ENCODE measurements around the gene SGSH.
"Not testable (repeated sequence)": the region's sequence is repeated elsewhere in the genome, so short reads cannot be mapped to it uniquely, and the experiment has no call there.

SGSH gene

DNA sequence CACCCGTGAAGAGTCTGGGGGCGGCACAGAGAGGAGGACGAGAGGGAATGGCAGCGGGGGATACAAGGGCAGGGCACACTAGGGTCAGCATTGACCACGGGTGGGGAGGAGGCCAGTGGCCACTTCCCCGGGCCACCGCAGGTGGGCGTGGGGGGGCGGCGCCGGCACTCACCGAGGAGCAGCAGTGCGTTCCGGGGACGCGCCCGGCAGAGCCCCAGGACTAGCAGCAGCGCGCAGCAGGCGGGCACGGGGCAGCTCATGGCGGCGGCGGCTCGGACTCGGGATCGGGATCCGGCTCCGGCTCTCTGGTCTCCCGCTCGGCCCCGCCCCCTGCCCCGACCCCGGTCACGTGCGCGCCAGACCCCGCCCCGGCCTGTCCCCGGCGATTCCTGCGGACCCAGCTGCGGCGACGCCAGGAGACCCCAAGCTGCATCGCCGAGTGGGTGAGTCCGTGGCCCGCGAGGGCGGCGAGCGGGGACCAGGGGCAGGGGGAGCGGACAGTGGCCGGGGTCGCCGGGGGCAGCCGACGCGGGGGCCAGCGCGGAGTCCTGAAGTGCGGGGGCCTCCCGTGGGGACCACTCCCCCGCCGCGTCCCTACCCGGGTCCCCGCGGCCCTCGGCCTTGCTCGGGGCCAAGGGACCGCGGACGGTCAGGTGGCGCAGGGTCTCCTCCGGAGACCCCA, at the start of gene SGSH, which contains the start of gene SLC26A11:
Gene SGSH (minus strand): TSS at position 280 of the 682 bp plus-strand sequence. CDS start 20 bp downstream, at position 260.
Gene SLC26A11 (plus strand): TSS at position 374 of the 682 bp plus-strand sequence. CDS start 1,134 bp downstream, outside the sequence.
- DNase-seq (ENCODE audit: low read depth) = no peak

DNA sequence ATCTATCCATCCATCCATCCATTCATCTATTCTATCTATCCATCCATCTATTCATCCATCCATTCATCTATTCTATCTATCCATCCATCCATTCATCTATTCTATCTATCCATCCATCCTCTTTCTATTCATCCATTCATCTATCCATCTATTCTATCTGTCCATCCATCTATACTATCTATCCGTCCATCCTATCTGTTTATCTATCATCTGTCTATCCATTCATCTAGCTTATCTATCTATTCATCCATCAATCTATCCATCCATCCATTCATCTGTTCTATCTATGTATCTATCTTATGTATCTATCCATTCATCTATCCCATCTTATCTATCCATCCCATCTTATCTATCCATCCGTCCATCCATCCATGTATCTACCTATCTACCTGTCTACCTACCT, 49.3 kb upstream of the SGSH start:
- DNase-seq (ENCODE audit: low read depth) = no peak

DNA sequence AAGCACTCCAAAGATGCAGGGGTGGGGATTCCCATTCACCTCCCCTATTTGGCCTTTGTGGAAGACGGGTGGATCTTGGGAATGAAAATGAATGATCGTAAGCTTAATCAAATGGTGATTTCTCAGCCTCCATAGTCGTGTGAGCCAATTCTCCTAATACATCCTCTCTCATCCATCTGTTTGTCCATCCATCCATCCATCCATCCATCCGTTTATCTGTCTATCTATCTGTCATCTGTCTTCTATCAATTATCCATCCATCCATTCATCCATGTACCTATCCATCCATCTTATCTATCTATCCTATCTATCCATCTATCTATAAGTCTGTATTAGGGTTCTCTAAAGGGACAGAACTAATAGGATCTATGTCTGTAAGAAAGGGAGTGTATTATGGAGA, 48.3 kb upstream of the SGSH start:
- DNase-seq (ENCODE audit: low read depth) = no peak

DNA sequence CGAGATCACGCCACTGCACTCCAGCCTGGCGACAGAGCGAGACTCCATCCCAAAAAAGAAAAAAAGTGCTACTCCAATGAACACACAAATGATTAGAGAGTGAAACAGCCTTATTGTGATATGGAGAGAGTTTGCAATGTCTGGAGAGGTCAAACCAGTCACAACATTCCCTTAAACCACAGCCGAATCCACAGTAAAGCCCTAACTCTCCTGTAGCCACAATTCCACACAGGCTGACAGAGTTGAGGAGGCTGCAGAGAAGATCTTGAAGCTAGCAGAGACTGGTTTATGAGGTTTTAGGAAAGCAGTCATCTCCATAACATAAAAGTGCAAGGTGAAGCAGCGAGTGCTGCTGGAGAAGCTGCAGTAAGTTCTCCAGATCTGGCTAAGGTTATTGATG, 47.3 kb upstream of the SGSH start:
- no peak for DNase-seq (ENCODE audit: low read depth)

DNA sequence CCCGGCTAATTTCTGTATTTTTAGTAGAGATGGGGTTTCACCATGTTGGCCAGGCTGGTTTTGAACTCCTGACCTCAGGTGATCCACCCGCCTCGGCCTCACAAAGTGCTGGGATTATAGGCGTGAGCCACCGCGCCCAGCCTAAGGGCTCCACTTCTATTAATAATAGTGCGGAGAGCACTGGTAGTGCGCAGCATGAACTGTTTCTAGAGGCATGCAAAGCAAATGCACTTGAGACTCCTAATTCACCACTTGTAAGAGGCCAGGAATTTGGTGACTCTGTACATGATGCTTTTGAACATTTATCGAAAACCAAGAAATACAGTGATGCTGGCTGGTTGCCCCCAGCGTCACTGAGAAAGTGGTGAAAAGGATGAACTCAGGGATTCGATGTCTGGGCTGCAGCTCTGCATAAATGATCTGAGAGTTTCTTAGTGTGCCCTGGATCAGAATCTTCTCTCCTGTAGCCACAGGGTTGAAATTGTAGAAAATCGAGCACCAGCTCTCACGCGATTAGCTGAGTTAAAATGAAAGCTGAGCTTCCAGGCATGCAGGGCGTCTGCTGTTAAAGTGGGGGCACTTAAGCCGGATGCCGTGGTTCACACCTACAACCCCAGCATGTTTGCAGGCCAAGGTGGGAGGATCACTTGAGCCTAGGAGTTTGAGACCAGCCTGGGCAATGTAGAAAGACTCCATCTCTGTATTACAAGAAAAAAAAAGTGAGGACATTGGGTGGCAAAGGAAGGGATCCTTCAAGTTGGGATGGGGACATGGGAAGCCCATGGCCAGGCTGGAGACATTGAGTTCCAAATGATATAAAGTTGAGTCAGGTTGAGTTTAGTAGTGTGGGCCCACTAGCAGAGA, 45.3 kb upstream of the SGSH start:
- no peak for DNase-seq (ENCODE audit: low read depth)

DNA sequence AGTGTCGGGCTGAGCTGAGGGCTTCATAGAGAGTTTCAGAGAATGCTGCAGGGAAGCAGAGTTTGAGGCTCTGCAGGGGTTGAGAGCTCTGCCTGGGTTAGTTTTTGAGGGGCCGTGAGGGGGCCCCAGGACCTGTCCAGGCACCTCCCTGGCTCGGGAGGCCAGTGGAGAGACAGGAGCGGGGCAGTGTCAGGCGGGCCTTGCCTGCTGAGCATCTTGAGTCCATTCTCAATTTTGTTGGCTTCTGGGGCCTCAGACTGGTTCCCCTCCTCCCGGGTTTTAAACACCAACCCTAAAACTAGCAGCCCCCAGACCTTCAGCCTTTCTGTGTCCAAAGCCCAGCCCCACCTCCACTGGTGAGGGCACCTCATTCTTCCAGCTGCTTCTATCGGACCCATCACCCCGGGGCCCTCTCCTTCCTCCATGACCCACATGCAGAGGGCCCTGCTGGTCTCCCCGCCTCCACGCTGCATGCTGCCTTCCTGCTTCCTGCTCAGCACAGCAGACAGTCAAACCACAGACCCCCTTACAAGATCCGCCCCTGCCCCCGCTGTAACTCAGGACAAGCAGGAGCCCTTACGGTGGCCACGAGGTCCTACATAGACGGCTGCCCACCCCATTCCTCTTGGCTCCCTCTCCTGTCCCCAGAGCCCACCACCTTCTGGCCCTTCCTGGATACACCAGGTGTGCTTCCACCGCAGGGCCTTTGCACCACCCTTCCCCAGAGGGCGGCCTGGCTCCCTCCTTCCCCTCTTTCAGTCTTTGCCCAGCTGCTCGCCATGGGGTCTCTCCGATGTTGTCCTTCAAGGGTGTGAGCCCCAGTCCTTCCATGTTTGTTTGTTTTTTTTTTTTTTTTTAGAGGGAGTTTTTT, 44.3 kb upstream of the SGSH start:
- DNase-seq (ENCODE audit: low read depth) = peak; percentile 64

DNA sequence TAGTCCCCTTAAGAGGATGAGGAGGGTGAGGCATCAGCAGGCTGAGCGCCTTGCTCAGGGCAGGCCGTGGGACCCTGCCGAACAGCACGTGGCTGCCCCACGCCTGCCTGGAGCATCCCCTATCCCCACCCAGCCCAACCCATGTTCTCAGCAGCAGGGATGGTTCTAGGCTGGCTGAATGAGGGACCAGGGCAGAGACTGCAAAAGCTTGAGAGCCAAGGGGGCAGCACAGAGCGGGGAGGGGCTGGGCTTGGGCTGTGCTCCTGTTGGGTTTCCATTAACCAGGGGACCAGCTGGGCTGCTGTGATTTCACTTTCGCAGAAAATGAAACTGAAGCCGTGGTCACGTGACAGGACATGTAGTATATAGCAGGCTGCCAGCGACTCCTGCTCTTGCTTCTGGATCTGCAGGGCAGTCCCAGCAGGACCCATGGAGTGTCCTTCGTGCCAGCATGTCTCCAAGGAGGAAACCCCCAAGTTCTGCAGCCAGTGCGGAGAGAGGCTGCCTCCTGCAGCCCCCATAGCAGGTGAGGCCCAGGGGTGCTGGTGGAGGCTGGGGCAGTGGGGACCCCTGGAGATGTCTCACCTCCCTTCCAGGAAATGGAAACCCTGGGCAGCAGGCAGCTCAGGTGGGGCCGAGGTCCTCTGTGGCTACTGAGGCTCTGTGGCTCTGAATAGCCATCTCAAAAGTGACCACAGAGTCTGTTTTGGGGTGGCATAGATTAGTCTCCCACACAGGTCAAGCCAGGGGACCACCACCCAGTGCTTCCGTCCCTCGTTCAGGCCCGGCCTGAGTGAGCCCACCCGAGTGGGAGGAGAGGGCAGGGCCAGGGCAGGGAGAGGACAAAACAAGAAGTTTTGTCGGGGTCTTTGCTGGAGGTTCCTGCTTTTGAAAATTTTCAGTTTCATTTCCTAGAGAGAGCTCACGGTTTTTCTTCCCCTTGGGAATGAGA, 43.4 kb upstream of the SGSH start:
- peak; percentile 64 for DNase-seq (ENCODE audit: low read depth)

DNA sequence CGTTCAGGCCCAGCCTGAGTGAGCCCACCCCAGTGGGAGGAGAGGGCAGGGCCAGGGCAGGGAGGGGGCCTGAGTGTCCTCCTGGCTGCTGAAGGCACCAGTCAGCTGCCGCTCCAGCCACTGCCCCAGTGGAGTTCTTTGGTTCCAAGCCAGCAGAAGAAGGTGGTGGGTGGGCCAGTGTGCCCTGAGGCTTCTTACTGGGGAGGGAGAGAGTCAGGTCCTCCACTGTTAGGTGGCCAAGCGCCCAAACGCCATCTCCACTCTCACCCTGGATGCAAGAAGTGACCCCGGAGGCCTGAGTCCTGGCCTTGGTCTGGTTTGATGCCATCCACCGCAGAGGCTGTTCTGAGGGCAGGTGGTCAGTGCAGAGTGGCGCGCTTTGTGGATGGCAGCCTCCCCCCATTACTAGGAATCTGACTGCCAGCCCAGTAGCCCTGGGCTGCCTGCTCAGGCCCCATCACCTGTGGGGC, 42.7 kb upstream of the SGSH start:
- DNase-seq (ENCODE audit: low read depth) = no peak

DNA sequence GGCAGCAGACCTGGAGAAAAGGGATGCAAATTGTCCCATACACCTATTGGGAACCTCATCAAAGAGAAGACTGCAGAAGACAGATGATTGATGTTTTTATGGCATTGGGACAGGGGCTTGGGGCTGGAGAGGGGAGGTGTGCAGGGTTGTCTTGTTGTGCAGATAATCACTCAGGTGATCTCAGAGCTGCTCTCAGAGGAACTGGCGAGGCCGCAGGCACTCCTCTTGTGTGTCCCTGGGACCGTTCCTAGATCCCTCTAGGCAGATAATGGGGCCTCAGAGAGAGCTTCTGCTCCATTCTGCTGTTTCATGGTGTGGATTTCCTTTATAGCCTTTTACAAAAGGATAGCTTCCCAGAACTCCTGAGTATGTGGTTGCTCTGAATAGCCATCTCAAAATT, 42.2 kb upstream of the SGSH start:
- DNase-seq (ENCODE audit: low read depth) = no peak

DNA sequence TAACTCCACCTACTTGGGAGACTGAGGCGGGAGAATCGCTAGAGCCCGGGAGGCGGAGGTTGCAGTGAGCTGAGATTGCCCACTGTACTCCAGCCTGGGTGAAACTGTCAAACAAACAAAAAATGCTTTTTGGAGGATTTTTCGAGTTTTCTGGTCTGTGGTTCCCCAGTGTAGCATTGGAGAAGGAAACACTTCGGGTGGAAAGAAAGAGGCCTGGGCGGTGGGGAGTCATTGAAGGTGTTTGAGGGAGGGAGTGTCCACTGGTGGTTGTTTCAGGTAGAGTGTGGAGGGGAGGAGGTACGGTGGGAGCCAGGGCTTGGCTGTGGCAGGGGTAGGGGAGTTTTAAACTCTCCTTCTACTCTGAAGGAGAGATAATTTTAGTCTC, 41.8 kb upstream of the SGSH start:
- no peak for DNase-seq (ENCODE audit: low read depth)

DNA sequence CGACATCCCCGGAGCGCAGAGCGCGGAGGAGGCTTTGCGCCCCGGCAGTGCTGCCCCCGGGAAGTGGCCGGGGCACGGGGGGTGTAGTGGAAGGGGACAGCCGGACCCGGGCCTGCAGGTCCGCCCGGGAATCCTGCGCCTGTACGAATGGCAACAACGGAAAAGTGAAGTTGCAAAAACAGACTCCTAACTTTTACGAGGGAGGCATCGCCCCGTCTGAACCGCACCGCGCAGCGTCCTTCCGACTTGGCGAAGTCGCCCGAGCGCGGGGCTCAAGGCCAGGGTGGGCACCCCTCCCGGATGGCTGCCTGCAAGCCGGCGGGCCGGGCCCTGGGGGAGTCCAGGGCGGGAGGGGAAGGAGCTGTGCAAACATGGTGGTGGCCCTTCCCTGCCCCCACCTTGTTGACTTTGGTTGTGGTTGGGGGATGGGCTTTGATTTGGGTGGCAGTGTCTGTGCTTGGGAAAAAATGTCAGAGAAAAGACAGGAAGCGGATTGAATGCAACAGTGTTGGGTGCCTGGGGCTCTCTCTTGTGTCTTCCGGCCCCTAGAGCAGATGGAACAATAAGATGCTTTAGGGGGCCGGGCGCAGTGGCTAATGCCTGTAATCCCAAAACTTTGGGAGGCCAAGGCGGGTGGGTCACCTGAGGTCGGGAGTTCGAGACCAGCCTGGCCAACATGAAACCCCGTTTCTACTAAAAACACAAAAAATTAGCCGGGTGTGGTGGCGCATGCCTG, 41.2 kb upstream of the SGSH start:
- DNase-seq (ENCODE audit: low read depth) = peak; percentile 59

DNA sequence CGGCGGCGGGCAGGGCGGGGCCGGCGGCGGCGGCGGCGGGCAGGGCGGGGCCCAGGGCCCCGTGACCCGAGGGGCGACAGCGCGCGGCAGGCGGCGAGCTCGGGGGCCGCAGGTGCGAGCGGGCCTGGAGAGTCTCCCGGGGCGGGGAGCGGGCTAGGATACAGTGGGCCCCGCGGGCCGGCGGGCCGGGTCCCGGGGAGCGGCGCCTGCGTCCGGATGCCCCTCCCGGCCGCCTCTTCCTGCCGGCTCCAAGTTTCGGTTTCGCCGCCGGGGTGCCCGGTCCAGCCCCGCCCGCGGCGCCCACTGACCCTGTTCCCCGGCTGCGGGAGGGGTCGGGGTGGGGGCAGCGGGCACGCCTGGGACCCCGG, 40.6 kb upstream of the SGSH start, which contains the start of gene RNF213:
Gene RNF213 (plus strand): TSS at position 62 of the 368 bp plus-strand sequence. CDS start 2,830 bp downstream, outside the sequence.
- DNase-seq (ENCODE audit: low read depth) = peak; percentile 46

DNA sequence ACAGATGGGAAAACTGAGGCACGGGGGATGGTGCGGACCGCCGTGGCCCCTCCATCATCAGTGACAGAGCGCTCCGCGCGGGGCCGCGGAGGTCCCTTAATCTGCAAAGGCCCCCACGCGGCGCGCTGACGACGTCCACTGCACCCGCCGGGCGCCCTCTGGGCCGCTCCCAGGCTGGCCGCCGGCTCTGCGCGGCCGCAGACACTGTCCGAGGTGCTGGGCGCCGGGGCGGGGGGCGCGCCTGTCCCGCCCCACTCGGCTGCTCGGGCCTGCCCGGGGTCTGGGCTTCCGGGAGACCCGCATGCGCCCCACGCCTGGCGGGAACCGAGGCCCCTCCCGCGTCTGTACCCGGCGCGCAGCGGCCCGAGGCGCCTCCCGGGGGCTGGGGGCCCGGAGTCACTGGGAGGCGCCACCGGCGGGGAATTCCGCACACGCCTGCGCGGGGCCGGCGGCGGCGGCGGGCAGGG, 40.0 kb upstream of the SGSH start:
- DNase-seq (ENCODE audit: low read depth) = peak; percentile 73

DNA sequence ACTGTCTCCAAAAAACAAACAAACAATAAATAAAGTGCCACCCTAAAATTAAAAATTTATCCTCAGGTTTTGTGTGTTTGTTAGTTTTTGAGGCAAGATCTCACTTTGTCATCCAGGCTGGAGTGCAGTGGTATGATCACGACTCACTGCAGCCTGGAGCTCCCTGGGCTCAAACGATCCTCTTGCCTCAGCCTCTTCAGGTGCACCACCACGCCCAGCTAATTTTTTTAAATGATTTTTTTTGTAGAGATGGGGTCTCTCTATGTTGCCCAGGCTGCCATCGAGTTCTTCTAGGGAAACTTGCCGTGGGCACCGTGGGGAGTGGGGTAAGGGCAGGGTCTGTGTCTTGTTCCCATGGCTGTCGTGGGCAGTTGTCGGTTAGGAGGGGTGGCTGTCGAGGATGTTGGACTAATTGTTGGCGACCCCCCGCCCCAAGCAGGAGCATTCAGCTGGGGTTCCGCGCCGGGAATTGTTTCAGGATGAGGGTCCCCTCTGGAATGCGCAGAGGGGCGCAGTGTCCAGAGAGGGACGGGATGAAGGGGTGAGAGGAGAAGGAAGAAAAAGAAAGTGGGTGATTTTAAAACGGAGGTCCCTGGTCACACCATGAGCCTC, 39.4 kb upstream of the SGSH start:
- no peak for DNase-seq (ENCODE audit: low read depth)

DNA sequence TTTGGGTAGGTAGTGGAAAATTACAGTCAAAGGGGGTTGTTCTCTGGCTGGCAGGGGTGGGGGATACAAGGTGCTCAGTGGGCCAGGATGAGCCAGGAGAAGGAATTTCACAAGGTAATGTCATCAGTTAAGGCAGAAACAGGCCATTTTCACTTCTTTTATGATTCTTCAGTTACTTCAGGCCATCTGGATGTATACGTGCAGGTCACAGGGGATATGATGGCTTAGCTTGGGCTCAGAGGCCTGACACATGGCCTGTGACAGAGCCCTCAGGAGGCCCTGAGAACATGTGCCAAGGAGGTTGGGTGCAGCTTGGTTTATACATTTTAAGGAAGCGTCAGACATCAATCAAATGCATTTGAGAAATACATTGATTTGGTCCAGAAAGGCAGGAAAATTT, 38.2 kb upstream of the SGSH start:
- not testable (repeated sequence) for DNase-seq (ENCODE audit: low read depth)

DNA sequence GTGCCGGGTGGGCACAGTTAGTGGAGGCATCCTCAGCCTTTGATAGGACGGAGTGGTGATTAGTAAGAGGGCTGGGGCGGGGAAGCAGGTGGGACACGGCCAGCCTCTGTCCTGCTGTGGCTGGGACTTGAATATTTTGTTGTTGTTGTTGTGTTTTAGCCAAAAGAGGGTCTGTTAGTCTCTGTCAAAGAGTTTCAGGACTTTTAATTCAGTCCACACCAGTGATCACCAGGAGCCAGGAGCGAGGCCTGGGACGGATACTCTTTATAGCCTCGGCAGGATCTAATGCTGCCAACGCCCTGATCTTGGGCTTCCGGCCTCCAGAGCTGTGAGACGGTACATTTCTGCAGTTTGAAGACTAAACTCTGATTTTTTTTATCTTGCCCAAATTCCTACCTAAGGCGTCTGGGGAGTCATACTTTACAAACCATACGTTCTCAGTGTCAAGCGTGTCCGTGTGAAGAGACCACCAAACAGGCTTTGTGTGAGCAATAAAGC, 37.6 kb upstream of the SGSH start:
- DNase-seq (ENCODE audit: low read depth) = no peak

DNA sequence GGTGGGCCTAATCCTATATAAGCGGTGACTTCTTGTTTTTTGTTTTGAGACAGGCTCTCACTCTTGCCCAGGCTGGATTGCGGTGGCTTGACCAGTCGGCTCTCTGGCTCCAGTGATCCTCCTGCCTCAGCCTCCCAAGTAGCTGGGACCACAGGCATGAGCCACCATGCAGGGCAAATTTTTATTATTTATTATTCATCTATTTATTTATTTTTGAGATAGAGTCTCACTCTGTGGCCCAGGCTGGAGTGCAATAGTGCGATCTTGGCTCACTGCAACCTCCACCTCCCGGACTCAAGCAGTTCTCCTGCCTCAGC, 35.9 kb upstream of the SGSH start:
- no peak for DNase-seq (ENCODE audit: low read depth)

DNA sequence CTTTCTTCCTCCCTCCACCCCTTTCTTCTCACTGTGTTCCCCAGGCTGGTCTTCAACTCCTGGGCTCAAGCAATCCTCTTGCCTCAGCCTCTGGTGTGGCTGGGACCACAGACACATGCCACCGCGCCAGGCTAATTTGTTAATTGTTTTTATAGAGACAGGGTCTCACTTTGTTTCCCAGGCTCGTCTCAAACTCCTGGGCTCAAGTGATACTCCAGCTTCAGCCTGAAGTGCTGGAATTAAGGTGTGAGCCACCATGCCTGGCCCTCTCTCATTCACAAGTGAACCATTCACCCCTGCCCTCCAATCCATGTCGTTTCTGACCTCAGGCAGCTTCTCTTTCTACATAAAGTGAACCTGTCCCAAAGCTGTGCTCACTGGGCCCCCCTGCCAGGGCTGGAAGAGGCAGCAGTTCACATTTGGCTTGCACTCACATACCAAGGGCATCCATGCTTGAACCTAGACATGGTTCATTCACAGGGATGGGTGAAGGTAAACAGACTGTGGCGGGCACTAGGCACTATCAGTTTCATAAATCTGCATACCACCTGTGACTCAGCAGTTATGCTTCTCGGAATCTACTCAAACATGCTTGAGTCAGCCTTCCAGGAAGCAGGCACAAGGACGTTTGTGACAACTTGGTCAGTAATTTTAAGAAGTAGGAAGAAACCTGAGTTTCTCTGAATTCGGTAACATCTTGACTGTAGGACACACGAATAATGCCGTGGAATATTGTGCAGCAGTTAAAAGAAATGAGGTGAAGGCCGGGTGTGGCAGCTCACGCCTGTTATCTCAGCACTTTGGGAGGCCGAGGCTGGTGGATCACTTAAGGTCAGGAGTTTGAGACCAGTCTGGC, 34.5 kb upstream of the SGSH start:
- peak; percentile 59 for DNase-seq (ENCODE audit: low read depth)
